ENCODE measurements around the gene EPB42.

EPB42 gene

GRCh38 chr15:43213466-43213865, 7.4 kb downstream of the EPB42 start:
- peak; percentile 56 for DNase-seq (ENCODE audit: low spot score)
- Histone ChIP-seq H3K4me1 (ENCODE audit: insufficient read depth, poor library complexity, severe bottlenecking) (no peaks in the 10 kb centered on the region), H3K27ac (ENCODE audit: poor library complexity, severe bottlenecking) (no peak overlapping the region), H3K36me3 (ENCODE audit: low read depth) (no peaks in the 10 kb centered on the region), H3K4me3 (ENCODE audit: severe bottlenecking) (no peak overlapping the region), H3K27me3 (ENCODE audit: insufficient read depth, poor library complexity, severe bottlenecking) (no peaks in the 10 kb centered on the region), H3K9me3 (ENCODE audit: severe bottlenecking) (no peaks in the 10 kb centered on the region)
- TF ChIP-seq, protein P1, sequence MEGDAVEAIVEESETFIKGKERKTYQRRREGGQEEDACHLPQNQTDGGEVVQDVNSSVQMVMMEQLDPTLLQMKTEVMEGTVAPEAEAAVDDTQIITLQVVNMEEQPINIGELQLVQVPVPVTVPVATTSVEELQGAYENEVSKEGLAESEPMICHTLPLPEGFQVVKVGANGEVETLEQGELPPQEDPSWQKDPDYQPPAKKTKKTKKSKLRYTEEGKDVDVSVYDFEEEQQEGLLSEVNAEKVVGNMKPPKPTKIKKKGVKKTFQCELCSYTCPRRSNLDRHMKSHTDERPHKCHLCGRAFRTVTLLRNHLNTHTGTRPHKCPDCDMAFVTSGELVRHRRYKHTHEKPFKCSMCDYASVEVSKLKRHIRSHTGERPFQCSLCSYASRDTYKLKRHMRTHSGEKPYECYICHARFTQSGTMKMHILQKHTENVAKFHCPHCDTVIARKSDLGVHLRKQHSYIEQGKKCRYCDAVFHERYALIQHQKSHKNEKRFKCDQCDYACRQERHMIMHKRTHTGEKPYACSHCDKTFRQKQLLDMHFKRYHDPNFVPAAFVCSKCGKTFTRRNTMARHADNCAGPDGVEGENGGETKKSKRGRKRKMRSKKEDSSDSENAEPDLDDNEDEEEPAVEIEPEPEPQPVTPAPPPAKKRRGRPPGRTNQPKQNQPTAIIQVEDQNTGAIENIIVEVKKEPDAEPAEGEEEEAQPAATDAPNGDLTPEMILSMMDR (IDR thresholded peaks at IDR 0.05; ENCODE audit: poor library complexity, severe bottlenecking), result no peak
- no peak for ATAC-seq (ENCODE audit: low read depth)

GRCh38 chr15:43212951-43213350, 7.9 kb downstream of the EPB42 start:
- Histone ChIP-seq H3K4me1 (ENCODE audit: insufficient read depth, poor library complexity, severe bottlenecking) (no peaks in the 10 kb centered on the region), H3K9me3 (ENCODE audit: severe bottlenecking) (no peaks in the 10 kb centered on the region), H3K27me3 (ENCODE audit: insufficient read depth, poor library complexity, severe bottlenecking) (no peaks in the 10 kb centered on the region), H3K36me3 (ENCODE audit: low read depth) (no peaks in the 10 kb centered on the region), H3K4me3 (ENCODE audit: severe bottlenecking) (no peak overlapping the region), H3K27ac (ENCODE audit: poor library complexity, severe bottlenecking) (no peak overlapping the region)
- DNase-seq (ENCODE audit: low spot score), result no peak
- TF ChIP-seq, protein P1 (IDR thresholded peaks at IDR 0.05; ENCODE audit: poor library complexity, severe bottlenecking), result no peak
- no peak for ATAC-seq (ENCODE audit: low read depth)

GRCh38 chr15:43212299-43212698, 8.5 kb downstream of the EPB42 start:
- Histone ChIP-seq H3K27ac (ENCODE audit: poor library complexity, severe bottlenecking) (no peak overlapping the region), H3K36me3 (ENCODE audit: low read depth) (no peaks in the 10 kb centered on the region), H3K27me3 (ENCODE audit: insufficient read depth, poor library complexity, severe bottlenecking) (no peaks in the 10 kb centered on the region), H3K4me1 (ENCODE audit: insufficient read depth, poor library complexity, severe bottlenecking) (no peaks in the 10 kb centered on the region), H3K4me3 (ENCODE audit: severe bottlenecking) (no peak overlapping the region), H3K9me3 (ENCODE audit: severe bottlenecking) (no peaks in the 10 kb centered on the region)
- DNase-seq (ENCODE audit: low spot score) (no peak), ATAC-seq (ENCODE audit: low read depth) (no peak)
- TF ChIP-seq, protein P1 (IDR thresholded peaks at IDR 0.05; ENCODE audit: poor library complexity, severe bottlenecking), result no peak

DNA sequence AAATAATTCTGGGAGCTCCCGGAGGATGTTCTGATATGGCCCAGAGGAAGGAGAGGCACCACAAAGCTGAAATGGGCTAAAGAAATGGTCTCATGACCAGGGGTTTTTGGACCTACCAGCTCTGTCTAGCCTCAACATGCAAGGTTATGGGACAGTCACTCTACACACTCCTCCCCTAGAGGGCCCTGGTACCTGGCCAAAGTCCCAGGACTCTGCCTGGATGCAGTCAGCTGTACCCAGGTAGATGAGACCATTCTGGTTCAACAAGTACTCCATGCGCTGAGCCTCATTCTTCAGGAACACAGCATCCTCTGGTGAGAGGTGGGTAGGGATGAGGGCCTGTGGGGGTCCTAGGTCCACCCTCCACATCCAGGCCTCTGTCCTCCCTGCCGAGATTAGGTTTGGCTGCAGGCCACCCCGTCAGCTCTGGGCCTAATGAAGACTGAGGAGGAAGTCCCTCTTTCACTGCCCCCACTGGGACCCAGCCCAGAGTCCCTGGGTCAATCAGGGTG, 9.5 kb downstream of the EPB42 start:
- no peak for ATAC-seq (ENCODE audit: low read depth)
- H3K27me3 ChIP-seq (ENCODE audit: insufficient read depth, poor library complexity, severe bottlenecking), result no peaks in the 10 kb centered on the region

GRCh38 chr15:43210807-43211206, 10.0 kb downstream of the EPB42 start:
- Histone ChIP-seq H3K27me3 (ENCODE audit: insufficient read depth, poor library complexity, severe bottlenecking) (no peaks in the 10 kb centered on the region), H3K4me3 (ENCODE audit: severe bottlenecking) (no peak overlapping the region), H3K9me3 (ENCODE audit: severe bottlenecking) (no peaks in the 10 kb centered on the region), H3K36me3 (ENCODE audit: low read depth) (no peaks in the 10 kb centered on the region), H3K27ac (ENCODE audit: poor library complexity, severe bottlenecking) (no peak overlapping the region), H3K4me1 (ENCODE audit: insufficient read depth, poor library complexity, severe bottlenecking) (no peaks in the 10 kb centered on the region)
- TF ChIP-seq, protein P1 (IDR thresholded peaks at IDR 0.05; ENCODE audit: poor library complexity, severe bottlenecking), result no peak
- ATAC-seq (ENCODE audit: low read depth), result no peak
- no peak for DNase-seq (ENCODE audit: low spot score)

More for the DNA sequence above, 9.5 kb downstream of the EPB42 start:
- Histone ChIP-seq H3K9me3 (ENCODE audit: severe bottlenecking) (no peaks in the 10 kb centered on the region), H3K4me1 (ENCODE audit: insufficient read depth, poor library complexity, severe bottlenecking) (no peaks in the 10 kb centered on the region), H3K36me3 (ENCODE audit: low read depth) (no peaks in the 10 kb centered on the region), H3K4me3 (ENCODE audit: severe bottlenecking) (no peak overlapping the region), H3K27ac (ENCODE audit: poor library complexity, severe bottlenecking) (no peak overlapping the region)
- TF ChIP-seq, protein P1 (IDR thresholded peaks at IDR 0.05; ENCODE audit: poor library complexity, severe bottlenecking), result no peak
- no peak for DNase-seq (ENCODE audit: low spot score)

All from RWPE2 (cell line).